NCI-H345 (cell line): Measurements from ENCODE around the gene SLC23A2.
"Not testable (repeated sequence)": the region's sequence is repeated elsewhere in the genome, so short reads cannot be mapped to it uniquely, and the experiment has no call there.

Source experiments
- DNase-seq: peaks from one replicate; lab custom pipeline; 2025; lab: John Stamatoyannopoulos, UW

Gene SLC23A2

GRCh38 chr20:5005326-5005725 is 4.0 kb upstream of the SLC23A2 start:
- DNase-seq, result no peak

- not testable (repeated sequence) for DNase-seq
Measured at GRCh38 chr20:5004825-5005224, 3.5 kb upstream of the SLC23A2 start.

- no peak for DNase-seq
Measured at GRCh38 chr20:5003626-5004025, 2.3 kb upstream of the SLC23A2 start.

GRCh38 chr20:5002077-5002413 is 735 bp upstream of the SLC23A2 start:
- no peak for DNase-seq

GRCh38 chr20:5000263-5001173 is 792 bp downstream of the SLC23A2 start:
- DNase-seq, result peak; percentile 61

GRCh38 chr20:4999788-5000187 is 1.5 kb downstream of the SLC23A2 start:
- peak; percentile 63 for DNase-seq

- DNase-seq, result no peak
Measured at GRCh38 chr20:4998160-4998651, 3.1 kb downstream of the SLC23A2 start.

- no peak for DNase-seq
Measured at GRCh38 chr20:4997222-4997621, 4.1 kb downstream of the SLC23A2 start.

GRCh38 chr20:4989570-4989969 is 11.7 kb downstream of the SLC23A2 start:
- DNase-seq, result no peak

- no peak for DNase-seq
Measured at GRCh38 chr20:4987130-4987529, 14.2 kb downstream of the SLC23A2 start.

- DNase-seq, result no peak
Measured at GRCh38 chr20:4985658-4986057, 15.7 kb downstream of the SLC23A2 start.

GRCh38 chr20:4982281-4982680 is 19.0 kb downstream of the SLC23A2 start:
- no peak for DNase-seq

- DNase-seq, result no peak
Measured at GRCh38 chr20:4979841-4980410, 21.4 kb downstream of the SLC23A2 start.

- no peak for DNase-seq
Measured at GRCh38 chr20:4978050-4978918, 23.0 kb downstream of the SLC23A2 start.

- DNase-seq, result not testable (repeated sequence)
Measured at GRCh38 chr20:4976014-4976413, 25.3 kb downstream of the SLC23A2 start.

- DNase-seq, result no peak
Measured at GRCh38 chr20:4973330-4974097, 27.8 kb downstream of the SLC23A2 start.

GRCh38 chr20:4972506-4973251 is 28.6 kb downstream of the SLC23A2 start:
- DNase-seq, result no peak

- no peak for DNase-seq
Measured at GRCh38 chr20:4971064-4971463, 30.2 kb downstream of the SLC23A2 start.

GRCh38 chr20:4967752-4968477 is 33.4 kb downstream of the SLC23A2 start:
- no peak for DNase-seq
